Caco-2 (cell line): ENCODE measurements around the gene FARS2. TPM values are rescaled to one million over a fixed set of nuclear protein-coding genes. Genes with fewer than 3 reads are reported as not detected.

Experiments used
- BruUV-seq: library from RNA; stranded (reverse); fragments of 400-500 nt; replicated peaks from 2 replicates; lab custom pipeline; 2021; lab: Mats Ljungman, UMichigan
- CTCF ChIA-PET: fragments of 300-600 bp; sonication (Branson Sonifier 250); formaldehyde crosslinking; loops from one replicate; lab custom pipeline; 2022; ENCODE audit warnings: antibody characterized with exemption; lab: Charles Lee
- POLR2A ChIA-PET: fragments of 300-600 bp; sonication (Branson Sonifier 250); formaldehyde crosslinking; loops from one replicate; lab custom pipeline; 2022; ENCODE audit warnings: antibody characterized with exemption; lab: Charles Lee
- DNase-seq, 2 experiments: peaks; one replicate each; pipeline versions ENCODE4 v3.0.0 to v3.0.0-alpha.2; 2020 to 2022
- H3K27me3 ChIP-seq: replicated peaks from 2 replicates; pipeline ENCODE4 v1.6.0; 2011; ENCODE audit warnings: low read length; ENCODE audit not compliant: control insufficient read depth, insufficient read depth
- H3K36me3 ChIP-seq: 2 replicates; pipeline ENCODE4 v1.5.1; 2011; ENCODE audit warnings: low read length; ENCODE audit not compliant: control insufficient read depth, insufficient read depth
- H3K4me1 ChIP-seq: fragments of 250-450 bp; sonication (Bioruptor Pico); 2 replicates; pipeline ENCODE4 v1.5.1; 2020; ENCODE audit warnings: mild to moderate bottlenecking
- H3K4me3 ChIP-seq: 2 replicates; pipeline ENCODE4 v1.5.1; 2011; ENCODE audit warnings: low read depth, mild to moderate bottlenecking, control low read depth, low read length
- H3K9me3 ChIP-seq: fragments of 250-450 bp; sonication (Bioruptor Pico); 2 replicates; pipeline ENCODE4 v1.5.1; 2020; ENCODE audit warnings: mild to moderate bottlenecking, moderate library complexity
- H3K27ac Mint-ChIP-seq: one replicate; pipeline ENCODE4 v1.8.0; 2022; ENCODE audit warnings: mixed read lengths; ENCODE audit not compliant: unreplicated experiment
- H3K27me3 Mint-ChIP-seq: one replicate; pipeline ENCODE4 v1.8.0; 2022; ENCODE audit warnings: mixed read lengths; ENCODE audit not compliant: insufficient read depth, unreplicated experiment
- H3K36me3 Mint-ChIP-seq: one replicate; pipeline ENCODE4 v1.8.0; 2022; ENCODE audit warnings: mild to moderate bottlenecking, mixed read lengths; ENCODE audit not compliant: insufficient read depth, unreplicated experiment
- H3K4me1 Mint-ChIP-seq: one replicate; pipeline ENCODE4 v1.8.0; 2022; ENCODE audit warnings: low read depth, mixed read lengths; ENCODE audit not compliant: unreplicated experiment
- H3K4me3 Mint-ChIP-seq: one replicate; pipeline ENCODE4 v1.8.0; 2022; ENCODE audit warnings: mild to moderate bottlenecking, moderate library complexity, mixed read lengths; ENCODE audit not compliant: unreplicated experiment
- H3K9me3 Mint-ChIP-seq: one replicate; pipeline ENCODE4 v1.8.0; 2022; ENCODE audit warnings: mixed read lengths; ENCODE audit not compliant: unreplicated experiment
- CTCF ChIP-seq, 2 experiments: fragments of 200-600 bp in 1 of 2; IDR thresholded peaks; 1 replicate in 1 of 2; 2 replicates in 1 of 2; pipeline versions ENCODE4 v1.5.1 to v1.8.0; 2011 to 2022; ENCODE audit warnings: antibody characterized with exemption in 1 of 2, control low read depth in 1 of 2, inconsistent platforms in 1 of 2, low read depth in 1 of 2, low read length in 1 of 2, mild to moderate bottlenecking in 1 of 2, moderate library complexity in 1 of 2; ENCODE audit not compliant: insufficient read depth in 1 of 2, severe bottlenecking in 1 of 2, unreplicated experiment in 1 of 2
- intact Hi-C: fragments of 100-400 bp; cut with micrococcal nuclease; formaldehyde crosslinking; loops from one replicate; pipeline ENCODE4 v1.10.0; 2022; ENCODE audit not compliant: unreplicated experiment
- total RNA-seq: library from RNA; stranded (reverse); gene quantifications from 2 replicates; pipeline ENCODE4 v1.2.3, GENCODE V29; 2022

The FARS2 gene
- total RNA-seq, 1 experiment from 2014 or later = 15.4 TPM

- Histone ChIP-seq H3K4me3 (no peak overlapping the region), H3K4me1 (no peaks in the 10 kb centered on the region), H3K27me3 (no peaks in the 10 kb centered on the region), H3K36me3 (peaks cover under 1% of the 10 kb centered on the region; the same call in 1 of the 2 replicates), H3K9me3 (no peaks in the 10 kb centered on the region)
- POLR2A ChIA-PET = no interaction called here
- intact Hi-C loops = no loop called here
- H3K27ac Mint-ChIP-seq = no peak overlapping the region
- no peaks in the 10 kb centered on the region for H3K27me3 Mint-ChIP-seq
- DNase-seq = no peak
- H3K4me3 Mint-ChIP-seq = no peak overlapping the region
- TF ChIP-seq CTCF (IDR thresholded peaks at IDR 0.05; ENCODE audit: insufficient read depth in 1 of 2, low read depth in 1 of 2, low read length in 1 of 2, severe bottlenecking in 1 of 2, unreplicated experiment in 1 of 2) = no peak
- no peaks in the 10 kb centered on the region for H3K36me3 Mint-ChIP-seq
- BruUV-seq = no TSS peak
- no peaks in the 10 kb centered on the region for H3K9me3 Mint-ChIP-seq
- CTCF ChIA-PET = no interaction called here
- no peaks in the 10 kb centered on the region for H3K4me1 Mint-ChIP-seq
These were observed 166.3 kb downstream of the FARS2 start for GRCh38 chr6:5427586-5427985.

GRCh38 chr6:5433324-5433723, 172.0 kb downstream of the FARS2 start:
- TF ChIP-seq CTCF (IDR thresholded peaks at IDR 0.05; ENCODE audit: insufficient read depth in 1 of 2, low read depth in 1 of 2, low read length in 1 of 2, severe bottlenecking in 1 of 2, unreplicated experiment in 1 of 2) = no peak
- H3K9me3 ChIP-seq = no peaks in the 10 kb centered on the region
- BruUV-seq = no TSS peak
- H3K4me3 Mint-ChIP-seq = no peak overlapping the region
- H3K36me3 Mint-ChIP-seq = no peaks in the 10 kb centered on the region
- H3K9me3 Mint-ChIP-seq = no peaks in the 10 kb centered on the region
- no peaks in the 10 kb centered on the region for H3K27me3 ChIP-seq
- POLR2A ChIA-PET = no interaction called here
- no peaks in the 10 kb centered on the region for H3K4me1 Mint-ChIP-seq
- H3K4me3 ChIP-seq = no peak overlapping the region
- DNase-seq = no peak
- H3K36me3 ChIP-seq = peaks cover 2% of the 10 kb centered on the region; the same call in 1 of the 2 replicates
- intact Hi-C loops = no loop called here
- H3K4me1 ChIP-seq = no peaks in the 10 kb centered on the region
- H3K27me3 Mint-ChIP-seq = no peaks in the 10 kb centered on the region
- CTCF ChIA-PET = no interaction called here
- no peak overlapping the region for H3K27ac Mint-ChIP-seq

GRCh38 chr6:5435449-5435848, 174.1 kb downstream of the FARS2 start:
- H3K27ac Mint-ChIP-seq = no peak overlapping the region
- Histone ChIP-seq H3K4me3 (no peak overlapping the region), H3K4me1 (no peaks in the 10 kb centered on the region), H3K36me3 (peaks cover 2% of the 10 kb centered on the region; the same call in 1 of the 2 replicates), H3K27me3 (no peaks in the 10 kb centered on the region), H3K9me3 (no peaks in the 10 kb centered on the region)
- H3K9me3 Mint-ChIP-seq = no peaks in the 10 kb centered on the region
- intact Hi-C loops = no loop called here
- H3K4me1 Mint-ChIP-seq = peaks cover 6% of the 10 kb centered on the region
- H3K27me3 Mint-ChIP-seq = no peaks in the 10 kb centered on the region
- ChIA-PET POLR2A (no interaction called here), CTCF (no interaction called here)
- H3K4me3 Mint-ChIP-seq = no peak overlapping the region
- TF ChIP-seq CTCF (IDR thresholded peaks at IDR 0.05; ENCODE audit: insufficient read depth in 1 of 2, low read depth in 1 of 2, low read length in 1 of 2, severe bottlenecking in 1 of 2, unreplicated experiment in 1 of 2) = no peak
- DNase-seq = no peak
- no TSS peak for BruUV-seq
- no peaks in the 10 kb centered on the region for H3K36me3 Mint-ChIP-seq
